GM18519 (cell line): ENCODE measurements around the gene TKTL2.
"Not testable (repeated sequence)": the region's sequence is repeated elsewhere in the genome, so short reads cannot be mapped to it uniquely, and the experiment has no call there.

Experiments used
- ATAC-seq: cut with Tn5 transposase; IDR thresholded peaks from one replicate; pipeline ENCODE4 v1.9.1; 2021; ENCODE audit warnings: mild to moderate bottlenecking, moderate library complexity; ENCODE audit not compliant: unreplicated experiment, low FRiP score

The TKTL2 gene

DNA sequence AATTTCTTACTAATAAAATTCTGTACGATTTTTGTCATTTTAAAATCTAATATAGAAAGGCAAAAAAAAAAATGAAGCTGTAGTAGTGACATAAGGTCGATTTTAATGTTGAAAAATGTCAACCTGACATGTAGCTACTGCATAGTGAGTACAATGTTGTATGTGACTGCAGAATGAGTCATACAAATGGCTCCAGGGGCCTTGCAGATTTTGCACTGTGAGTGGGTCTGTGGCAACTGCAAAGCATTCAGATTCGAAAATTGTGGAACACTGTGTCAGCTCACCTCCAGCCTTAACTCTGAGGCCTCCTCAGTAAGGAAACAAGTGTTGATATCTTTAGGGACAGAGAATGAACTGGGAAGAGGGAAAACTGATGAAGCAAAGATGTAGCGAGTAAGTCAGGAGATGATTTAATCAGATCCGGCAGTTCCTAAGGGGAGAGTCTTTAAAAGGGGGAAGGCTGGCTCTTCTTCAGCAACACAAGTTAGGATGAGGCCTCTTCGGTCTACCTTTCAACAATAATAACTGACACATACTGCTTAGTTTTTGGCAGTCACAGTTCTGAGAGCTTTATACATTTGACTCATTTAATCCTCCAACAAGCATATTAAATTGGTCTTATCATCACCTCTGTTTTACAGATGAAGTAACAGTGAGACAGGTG, 24.9 kb downstream of the TKTL2 start:
- ATAC-seq = no peak

DNA sequence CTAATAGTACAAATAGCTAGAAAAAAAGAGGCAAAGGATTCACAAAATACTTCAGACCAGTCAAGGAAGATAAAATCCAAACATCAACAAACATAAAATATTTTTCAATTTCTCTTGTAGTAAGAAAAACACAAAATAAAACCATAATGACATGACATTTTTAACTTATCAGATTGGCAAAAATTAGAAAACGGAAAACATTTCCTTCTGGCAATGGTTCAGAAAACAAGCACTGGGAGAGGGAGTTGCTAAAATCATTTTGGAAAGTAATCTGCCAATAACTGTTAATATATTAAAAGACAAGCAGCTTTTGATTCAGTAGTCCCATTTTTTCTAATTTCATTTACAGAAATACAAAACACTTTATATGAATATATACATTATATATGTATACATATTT, 26.1 kb downstream of the TKTL2 start:
- ATAC-seq = no peak

DNA sequence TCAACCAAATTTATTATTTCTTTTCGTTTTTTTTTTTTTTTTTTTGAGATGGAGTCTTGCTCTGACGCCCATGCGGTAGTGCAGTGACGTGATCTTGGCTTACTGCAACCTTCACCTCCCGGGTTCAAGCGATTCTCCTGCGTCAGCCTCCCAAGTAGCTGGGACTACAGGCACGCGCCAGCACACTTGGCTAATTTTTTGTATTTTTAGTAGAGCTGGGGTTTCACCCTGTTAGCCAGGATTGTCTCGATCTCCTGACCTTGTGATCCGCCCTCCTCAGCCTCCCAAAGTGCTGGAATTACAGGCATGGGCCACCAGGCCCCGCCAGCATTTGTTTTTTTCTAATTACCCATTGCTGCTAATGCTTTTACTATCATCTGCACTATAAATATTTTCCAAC, 26.5 kb downstream of the TKTL2 start:
- not testable (repeated sequence) for ATAC-seq

DNA sequence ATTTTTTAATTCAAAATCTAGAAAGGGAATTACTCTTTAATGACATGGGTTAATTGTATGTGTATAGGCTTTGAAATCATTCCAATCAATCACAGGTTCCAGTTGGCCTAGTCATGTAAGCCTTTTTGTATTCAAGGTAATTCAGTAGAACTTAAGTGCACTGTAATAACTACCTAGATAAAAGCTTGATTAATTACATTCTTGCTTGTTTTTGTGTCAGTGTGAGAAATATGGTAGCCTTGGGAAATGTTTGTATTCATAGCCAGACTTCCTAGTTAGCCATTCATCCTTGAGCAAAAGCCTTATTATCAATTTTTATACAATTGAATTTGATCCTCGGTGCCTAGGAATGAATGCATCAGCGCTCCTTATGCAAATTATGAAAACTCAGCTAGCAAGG, 33.5 kb downstream of the TKTL2 start:
- ATAC-seq = no peak
